Cardiac fibroblast (primary cell): ENCODE data around the gene TNKS1BP1.

Source experiments
- DNase-seq, 2 donors: peaks; one replicate each; pipeline versions ENCODE4 v3.0.0 to v3.0.0-alpha.2; 2010; ENCODE audit warnings: low read depth in 2 of 2
- H3K4me3 ChIP-seq, 2 donors: replicated peaks in 1 of 2; 1 replicate in 1 of 2; 2 replicates in 1 of 2; pipeline ENCODE4 v1.5.1; 2011; ENCODE audit warnings: low read depth in 2 of 2, low read length in 2 of 2, mild to moderate bottlenecking in 2 of 2, moderate library complexity in 1 of 2
- CTCF ChIP-seq: IDR thresholded peaks from one replicate; pipeline ENCODE4 v1.5.1; 2011; ENCODE audit warnings: low read depth, mild to moderate bottlenecking, low read length, inconsistent platforms

The TNKS1BP1 gene

GRCh38 chr11:57331720-57332119 lies 7.0 kb upstream of the TNKS1BP1 start:
- DNase-seq: no peak
- TF ChIP-seq CTCF: no peak
- H3K4me3 ChIP-seq: no peak overlapping the region

GRCh38 chr11:57330029-57330428 lies 5.3 kb upstream of the TNKS1BP1 start:
- no peak for DNase-seq
- no peak overlapping the region for H3K4me3 ChIP-seq
- no peak for TF ChIP-seq CTCF

- DNase-seq: no peak
- H3K4me3 ChIP-seq: no peak overlapping the region
- TF ChIP-seq CTCF: no peak
These were observed 3.0 kb upstream of the TNKS1BP1 start for GRCh38 chr11:57327721-57328120.

- peak in 1 of 2 donors; percentile 71 for DNase-seq
- TF ChIP-seq CTCF: no peak
- H3K4me3 ChIP-seq: peak overlapping the region; percentile 47 to 91
These were observed 940 bp upstream of the TNKS1BP1 start for GRCh38 chr11:57325735-57326048.

- H3K4me3 ChIP-seq: peak overlapping the region; percentile 86 to 91
- DNase-seq: peak; percentile 40 to 68
These were observed 432 bp downstream of the TNKS1BP1 start for GRCh38 chr11:57324154-57324885.

GRCh38 chr11:57323855-57324153 lies 948 bp downstream of the TNKS1BP1 start:
- no peak for TF ChIP-seq CTCF

More at GRCh38 chr11:57324154-57324885, 432 bp downstream of the TNKS1BP1 start:
- no peak for TF ChIP-seq CTCF

More at GRCh38 chr11:57323855-57324153, 948 bp downstream of the TNKS1BP1 start:
- H3K4me3 ChIP-seq: peak overlapping the region; percentile 86 to 91
- no peak for DNase-seq
